ENCODE results near the gene RABGAP1L.

The RABGAP1L gene

GRCh38 chr1:174398246-174398645, 238.9 kb downstream of the RABGAP1L start:
- H3K79me2 ChIP-seq (ENCODE audit: insufficient read depth, low read length) = 0 out of 2 replicates have a peak, but pooled peaks cover 5% of the 10 kb centered on the region
- no peaks in the 10 kb centered on the region; the same call in 1 of the 2 replicates for H3F3A ChIP-seq (ENCODE audit: insufficient read depth)
- H3K4me3 ChIP-seq (ENCODE audit: insufficient read depth, low read length, poor library complexity, severe bottlenecking) = no peak overlapping the region
- no peaks in the 10 kb centered on the region for H3K9me2 ChIP-seq (replicated peaks; ENCODE audit: insufficient read depth, low read length)
- no peak overlapping the region for H2AFZ ChIP-seq (ENCODE audit: low read depth, low read length, severe bottlenecking)
- no peaks in the 10 kb centered on the region for H3K27me3 ChIP-seq (ENCODE audit: low read length)
- no peaks in the 10 kb centered on the region for H4K20me1 ChIP-seq (ENCODE audit: low read depth, low read length)
- peaks cover 53% of the 10 kb centered on the region for H3K36me3 ChIP-seq (ENCODE audit: low read length)
- no peak for TF ChIP-seq EZH2phosphoT487 (conservative IDR thresholded peaks at IDR 0.05; ENCODE audit: low read length)
- TF ChIP-seq, protein P1, sequence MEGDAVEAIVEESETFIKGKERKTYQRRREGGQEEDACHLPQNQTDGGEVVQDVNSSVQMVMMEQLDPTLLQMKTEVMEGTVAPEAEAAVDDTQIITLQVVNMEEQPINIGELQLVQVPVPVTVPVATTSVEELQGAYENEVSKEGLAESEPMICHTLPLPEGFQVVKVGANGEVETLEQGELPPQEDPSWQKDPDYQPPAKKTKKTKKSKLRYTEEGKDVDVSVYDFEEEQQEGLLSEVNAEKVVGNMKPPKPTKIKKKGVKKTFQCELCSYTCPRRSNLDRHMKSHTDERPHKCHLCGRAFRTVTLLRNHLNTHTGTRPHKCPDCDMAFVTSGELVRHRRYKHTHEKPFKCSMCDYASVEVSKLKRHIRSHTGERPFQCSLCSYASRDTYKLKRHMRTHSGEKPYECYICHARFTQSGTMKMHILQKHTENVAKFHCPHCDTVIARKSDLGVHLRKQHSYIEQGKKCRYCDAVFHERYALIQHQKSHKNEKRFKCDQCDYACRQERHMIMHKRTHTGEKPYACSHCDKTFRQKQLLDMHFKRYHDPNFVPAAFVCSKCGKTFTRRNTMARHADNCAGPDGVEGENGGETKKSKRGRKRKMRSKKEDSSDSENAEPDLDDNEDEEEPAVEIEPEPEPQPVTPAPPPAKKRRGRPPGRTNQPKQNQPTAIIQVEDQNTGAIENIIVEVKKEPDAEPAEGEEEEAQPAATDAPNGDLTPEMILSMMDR (IDR thresholded peaks at IDR 0.05; ENCODE audit: insufficient read depth, low read length, poor library complexity, severe bottlenecking) = no peak
- no peak overlapping the region for H3K9ac ChIP-seq (ENCODE audit: low read length)
- H3K27ac ChIP-seq (ENCODE audit: low read depth, low read length) = no peak overlapping the region
- no peak overlapping the region for H3K4me2 ChIP-seq (ENCODE audit: low read depth, low read length, poor library complexity, severe bottlenecking)
- H3K9me3 ChIP-seq (ENCODE audit: insufficient read depth, low read length) = no peaks in the 10 kb centered on the region

- Histone ChIP-seq H4K20me1 (ENCODE audit: low read depth, low read length) (no peaks in the 10 kb centered on the region), H2AFZ (ENCODE audit: low read depth, low read length, severe bottlenecking) (no peak overlapping the region), H3K9me2 (replicated peaks; ENCODE audit: insufficient read depth, low read length) (no peaks in the 10 kb centered on the region), H3K27me3 (ENCODE audit: low read length) (no peaks in the 10 kb centered on the region), H3K27ac (ENCODE audit: low read depth, low read length) (no peak overlapping the region), H3K9ac (ENCODE audit: low read length) (no peak overlapping the region), H3K9me3 (ENCODE audit: insufficient read depth, low read length) (no peaks in the 10 kb centered on the region), H3K4me2 (ENCODE audit: low read depth, low read length, poor library complexity, severe bottlenecking) (no peak overlapping the region), H3F3A (ENCODE audit: insufficient read depth) (no peaks in the 10 kb centered on the region; the same call in 1 of the 2 replicates), H3K4me3 (ENCODE audit: insufficient read depth, low read length, poor library complexity, severe bottlenecking) (no peak overlapping the region), H3K79me2 (ENCODE audit: insufficient read depth, low read length) (peaks cover 3% of the 10 kb centered on the region; the same call in 1 of the 2 replicates), H3K36me3 (ENCODE audit: low read length) (peaks cover 49% of the 10 kb centered on the region)
- TF ChIP-seq, protein P1 (IDR thresholded peaks at IDR 0.05; ENCODE audit: insufficient read depth, low read length, poor library complexity, severe bottlenecking) = no peak
- no peak for TF ChIP-seq EZH2phosphoT487 (conservative IDR thresholded peaks at IDR 0.05; ENCODE audit: low read length)
Observed at GRCh38 chr1:174399211-174399610, 239.9 kb downstream of the RABGAP1L start.

DNA sequence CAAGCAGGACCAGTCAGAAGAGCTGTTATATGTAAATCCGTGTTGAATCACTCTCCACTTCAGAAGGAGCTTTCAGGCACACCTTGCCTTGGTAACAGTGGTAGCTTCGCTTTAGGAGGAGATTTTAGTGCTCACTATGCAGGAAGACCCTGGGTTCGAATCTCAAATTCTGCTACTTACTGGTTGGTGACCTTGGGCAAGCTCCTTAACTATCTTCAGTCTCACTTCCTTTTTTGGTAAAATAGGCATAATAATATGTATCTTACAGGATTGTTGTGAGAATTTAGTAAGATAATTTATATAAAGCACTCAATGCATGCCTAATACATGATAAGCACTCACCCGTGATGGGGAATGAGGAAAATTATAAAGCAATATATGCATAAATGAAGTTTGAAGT, 241.8 kb downstream of the RABGAP1L start:
- H3K4me2 ChIP-seq (ENCODE audit: low read depth, low read length, poor library complexity, severe bottlenecking) = no peak overlapping the region
- no peak for TF ChIP-seq EZH2phosphoT487 (conservative IDR thresholded peaks at IDR 0.05; ENCODE audit: low read length)
- TF ChIP-seq, protein P1 (IDR thresholded peaks at IDR 0.05; ENCODE audit: insufficient read depth, low read length, poor library complexity, severe bottlenecking) = no peak
- peaks cover 3% of the 10 kb centered on the region for H3K79me2 ChIP-seq (ENCODE audit: insufficient read depth, low read length)
- peaks cover 36% of the 10 kb centered on the region for H3K36me3 ChIP-seq (ENCODE audit: low read length)
- no peak overlapping the region for H3K4me3 ChIP-seq (ENCODE audit: insufficient read depth, low read length, poor library complexity, severe bottlenecking)
- peaks cover 3% of the 10 kb centered on the region for H3F3A ChIP-seq (ENCODE audit: insufficient read depth)
- no peak overlapping the region for H2AFZ ChIP-seq (ENCODE audit: low read depth, low read length, severe bottlenecking)
- no peak overlapping the region for H3K27ac ChIP-seq (ENCODE audit: low read depth, low read length)
- no peaks in the 10 kb centered on the region for H4K20me1 ChIP-seq (ENCODE audit: low read depth, low read length)
- no peak overlapping the region for H3K9ac ChIP-seq (ENCODE audit: low read length)
- H3K9me2 ChIP-seq (replicated peaks; ENCODE audit: insufficient read depth, low read length) = no peaks in the 10 kb centered on the region
- no peaks in the 10 kb centered on the region for H3K9me3 ChIP-seq (ENCODE audit: insufficient read depth, low read length)
- no peaks in the 10 kb centered on the region for H3K27me3 ChIP-seq (ENCODE audit: low read length)
